GM12801 (cell line): ENCODE measurements around the gene DOCK8.

Experiments
- TF ChIP-seq, protein P1 (sequence below): IDR thresholded peaks from one replicate; pipeline ENCODE4 v1.5.1; 2011; ENCODE audit warnings: control low read depth; ENCODE audit not compliant: insufficient read length; ENCODE audit errors: extremely low read depth

The DOCK8 gene

DNA sequence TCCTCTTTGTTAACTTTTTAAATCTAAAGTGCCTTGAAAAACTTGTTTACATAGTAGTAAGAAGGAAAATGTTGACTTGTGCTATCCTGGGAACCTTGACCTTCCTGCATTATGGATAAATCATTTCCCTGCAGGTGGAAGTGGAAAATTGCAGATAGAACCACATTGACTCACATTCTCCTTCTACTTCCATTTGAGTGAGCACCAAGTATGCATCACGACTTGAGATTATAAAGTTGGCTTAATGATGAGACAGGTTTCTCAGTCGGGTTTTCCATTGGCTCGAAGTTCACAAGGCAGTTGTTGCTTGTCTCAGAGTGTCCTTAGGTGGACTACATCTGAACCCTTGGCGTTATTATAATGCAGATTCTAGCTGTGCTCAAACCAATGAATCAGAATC, 39.9 kb downstream of the DOCK8 start:
- TF ChIP-seq, protein P1, sequence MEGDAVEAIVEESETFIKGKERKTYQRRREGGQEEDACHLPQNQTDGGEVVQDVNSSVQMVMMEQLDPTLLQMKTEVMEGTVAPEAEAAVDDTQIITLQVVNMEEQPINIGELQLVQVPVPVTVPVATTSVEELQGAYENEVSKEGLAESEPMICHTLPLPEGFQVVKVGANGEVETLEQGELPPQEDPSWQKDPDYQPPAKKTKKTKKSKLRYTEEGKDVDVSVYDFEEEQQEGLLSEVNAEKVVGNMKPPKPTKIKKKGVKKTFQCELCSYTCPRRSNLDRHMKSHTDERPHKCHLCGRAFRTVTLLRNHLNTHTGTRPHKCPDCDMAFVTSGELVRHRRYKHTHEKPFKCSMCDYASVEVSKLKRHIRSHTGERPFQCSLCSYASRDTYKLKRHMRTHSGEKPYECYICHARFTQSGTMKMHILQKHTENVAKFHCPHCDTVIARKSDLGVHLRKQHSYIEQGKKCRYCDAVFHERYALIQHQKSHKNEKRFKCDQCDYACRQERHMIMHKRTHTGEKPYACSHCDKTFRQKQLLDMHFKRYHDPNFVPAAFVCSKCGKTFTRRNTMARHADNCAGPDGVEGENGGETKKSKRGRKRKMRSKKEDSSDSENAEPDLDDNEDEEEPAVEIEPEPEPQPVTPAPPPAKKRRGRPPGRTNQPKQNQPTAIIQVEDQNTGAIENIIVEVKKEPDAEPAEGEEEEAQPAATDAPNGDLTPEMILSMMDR, result no peak

DNA sequence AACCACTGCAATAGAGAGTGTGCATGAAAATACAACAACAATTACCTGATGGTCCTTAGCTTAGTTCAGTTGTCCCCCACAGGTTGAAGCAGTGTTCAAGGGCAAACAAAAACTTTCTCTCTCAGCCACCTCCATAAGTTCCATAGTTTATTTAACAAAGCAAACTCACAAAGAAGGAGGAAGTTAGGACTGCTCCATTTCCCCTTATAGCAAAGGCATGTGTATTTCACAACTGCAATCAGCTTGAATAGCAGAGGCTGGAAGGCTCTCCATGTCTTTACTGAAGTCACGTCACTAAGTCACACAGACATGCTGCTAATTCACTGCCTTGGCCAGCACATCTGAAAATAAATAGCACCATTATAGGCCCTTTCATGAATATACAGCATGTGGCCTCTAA, 43.3 kb downstream of the DOCK8 start:
- TF ChIP-seq, protein P1, result no peak

DNA sequence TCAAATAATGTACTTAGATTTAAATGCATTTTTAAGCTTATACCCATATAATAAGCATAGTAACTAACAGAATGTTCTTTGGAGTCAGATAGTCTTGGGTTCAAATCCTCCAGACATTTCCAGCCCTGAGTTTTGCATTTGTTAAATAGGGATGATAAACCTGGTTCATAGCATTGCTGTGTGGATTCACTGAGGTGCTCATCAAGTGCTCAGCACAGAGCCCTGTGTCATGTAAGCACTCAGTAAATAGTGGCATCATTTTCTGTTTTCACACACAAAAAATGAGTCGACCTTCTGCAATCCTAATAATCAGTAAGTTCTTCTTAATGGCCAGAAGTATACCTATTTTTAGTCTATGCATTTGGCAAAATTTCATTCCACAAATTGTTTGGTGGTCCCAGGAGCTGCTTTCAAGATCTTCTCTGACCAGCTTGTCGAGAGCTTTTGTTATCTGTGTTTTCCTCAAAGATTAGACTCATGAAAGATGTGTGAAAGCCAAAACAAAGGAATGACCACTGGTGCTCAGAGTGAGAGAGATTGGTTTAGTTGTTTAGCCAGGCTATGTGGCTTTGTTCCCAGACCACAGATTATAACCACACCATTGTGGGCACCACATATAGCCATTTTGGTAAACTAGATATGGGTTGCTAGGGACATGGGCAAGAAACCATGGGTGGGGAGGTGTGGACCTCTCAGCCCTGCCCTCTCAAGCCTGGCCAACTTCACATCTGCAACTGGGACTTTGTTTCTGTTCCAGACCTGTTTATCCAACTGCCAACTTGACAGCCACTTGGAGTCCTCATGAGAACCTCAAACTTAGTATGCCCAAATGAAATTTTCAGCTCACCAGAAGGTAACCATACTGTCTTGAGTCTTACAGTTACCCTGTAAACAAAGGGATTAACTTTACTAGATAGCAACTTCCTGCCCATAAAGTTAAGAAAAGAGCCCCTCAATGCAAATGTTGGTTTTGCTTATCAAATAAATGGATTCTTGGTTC, 45.0 kb downstream of the DOCK8 start:
- TF ChIP-seq, protein P1, result no peak

DNA sequence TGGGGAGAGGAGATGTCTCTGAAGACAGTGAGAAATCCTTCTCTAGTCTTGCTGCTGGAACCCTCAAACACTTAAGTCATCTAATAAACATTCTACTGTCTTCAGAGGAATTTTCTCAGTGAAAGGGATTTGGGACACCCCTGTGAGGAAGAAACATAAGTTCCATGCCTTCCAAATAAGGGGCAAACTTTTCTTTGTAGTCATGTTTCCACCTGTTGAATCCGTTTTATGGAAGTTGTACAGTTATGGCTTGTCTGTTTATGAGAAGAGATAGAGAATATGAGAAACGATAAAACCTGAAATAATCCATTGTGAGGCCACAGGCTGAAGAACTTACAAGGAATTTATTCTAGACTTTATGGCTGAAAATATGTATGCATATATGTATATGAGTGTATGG, 49.6 kb downstream of the DOCK8 start:
- TF ChIP-seq, protein P1, result no peak

DNA sequence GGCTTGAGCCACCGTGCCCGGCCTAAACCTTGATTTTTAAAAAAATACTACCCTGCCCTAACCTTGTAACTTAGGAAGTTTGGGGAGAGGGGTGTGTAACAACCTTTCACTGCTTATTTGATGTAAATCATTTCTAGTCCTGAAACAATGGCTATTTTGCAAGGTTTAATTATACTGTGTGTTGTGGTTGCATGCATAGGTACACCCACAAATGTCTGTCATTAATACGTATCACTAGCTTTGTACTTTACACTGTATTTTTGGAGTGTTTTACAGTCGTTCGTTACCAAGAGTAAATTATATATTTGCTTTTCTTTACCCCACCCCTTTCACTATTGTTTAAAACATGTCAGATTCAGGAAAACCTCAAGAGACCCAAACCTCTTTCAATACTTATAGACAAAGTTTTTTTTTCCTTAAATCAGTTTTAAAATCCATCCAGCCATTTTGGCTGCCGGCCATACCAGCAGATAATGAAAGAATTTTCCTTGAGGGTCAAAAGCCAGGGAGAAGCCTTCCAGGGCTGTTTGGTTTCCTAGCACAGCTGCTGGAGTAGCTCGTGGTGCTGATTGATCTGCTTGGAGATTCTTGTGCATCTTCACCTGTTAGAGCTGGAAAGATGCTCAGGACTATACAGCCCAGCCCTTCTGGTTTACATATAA, 50.7 kb downstream of the DOCK8 start:
- TF ChIP-seq, protein P1, result no peak

DNA sequence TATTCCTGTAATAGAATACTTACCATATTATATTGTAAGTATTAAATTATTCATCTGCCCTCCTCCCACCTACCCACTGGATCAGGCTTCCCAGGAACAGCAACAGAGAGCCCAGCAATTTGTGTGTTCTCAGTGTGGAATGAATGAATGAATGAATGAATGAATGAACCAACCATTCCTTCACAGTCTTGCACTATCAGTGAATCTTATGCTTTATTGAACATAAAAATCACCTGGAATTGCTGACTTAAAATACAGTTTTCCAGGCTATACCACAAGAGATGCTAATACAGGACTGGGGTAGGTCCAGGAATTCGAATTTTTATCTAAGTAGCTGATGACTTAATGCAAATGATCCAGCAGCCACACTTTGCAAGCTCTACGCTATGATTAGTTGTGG, 51.6 kb downstream of the DOCK8 start:
- TF ChIP-seq, protein P1, result no peak

DNA sequence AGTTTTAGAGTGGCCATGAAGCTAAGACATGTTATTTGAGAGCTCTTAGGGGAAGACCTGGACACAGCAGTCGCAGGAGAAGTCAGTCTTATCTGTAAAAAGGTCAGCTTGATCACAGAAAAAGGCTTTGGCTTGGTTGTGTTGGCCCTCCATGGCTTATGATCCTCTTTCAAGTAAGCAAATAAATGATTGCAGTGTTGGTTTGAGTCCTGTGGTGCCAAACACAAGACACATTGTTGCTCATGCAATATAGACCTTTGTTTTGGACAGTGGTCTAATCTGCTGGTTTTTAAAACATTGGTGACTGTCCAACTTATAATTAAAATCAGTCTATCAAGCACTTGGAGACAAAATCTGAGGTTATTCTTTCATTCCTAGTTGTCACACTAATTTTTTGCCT, 54.0 kb downstream of the DOCK8 start:
- TF ChIP-seq, protein P1, result no peak
